ENCODE results near the gene PLAC9. TPM values are rescaled to one million over a fixed set of nuclear protein-coding genes. Genes with fewer than 3 reads are reported as not detected.

The PLAC9 gene
- total RNA-seq, 3 donors from 2014 or later, result 7.5 to 66.2 (median 13.4) TPM

- Histone ChIP-seq H3K27me3 (no peaks in the 10 kb centered on the region), H3K36me3 (no peaks in the 10 kb centered on the region), H3K27ac (peak overlapping the region in 1 of 2 donors; percentile 95), H3K4me1 (peaks cover 10 to 17% of the 10 kb centered on the region in 2 donors), H3K9me3 (no peaks in the 10 kb centered on the region), H3K4me3 (no peak overlapping the region)
- intact Hi-C loops (cut with DNase I; ENCODE audit: low total_unique reads), result no loop called here
- no peak for DNase-seq (ENCODE audit: low spot score in 2 of 2)
- no peak for TF ChIP-seq POLR2A (IDR thresholded peaks at IDR 0.05)
- no peak for TF ChIP-seq POLR2AphosphoS5 (IDR thresholded peaks at IDR 0.05)
- no peak for TF ChIP-seq CTCF (IDR thresholded peaks at IDR 0.05)
Measured at GRCh38 chr10:80160361-80161320, 28.1 kb downstream of the PLAC9 start.

GRCh38 chr10:80161321-80162083 lies 29.0 kb downstream of the PLAC9 start:
- H3K36me3 ChIP-seq, result no peaks in the 10 kb centered on the region
- intact Hi-C loops (cut with DNase I; ENCODE audit: low total_unique reads), result no loop called here
- H3K27me3 ChIP-seq, result no peaks in the 10 kb centered on the region
- no peak for DNase-seq (ENCODE audit: low spot score in 2 of 2)
- H3K4me1 ChIP-seq, result peaks cover 10 to 17% of the 10 kb centered on the region in 2 donors
- H3K9me3 ChIP-seq, result no peaks in the 10 kb centered on the region
- peak overlapping the region in 1 of 2 donors; percentile 95 for H3K27ac ChIP-seq
- no peak overlapping the region for H3K4me3 ChIP-seq
- TF ChIP-seq POLR2AphosphoS5 (IDR thresholded peaks at IDR 0.05), result no peak
- no peak for TF ChIP-seq CTCF (IDR thresholded peaks at IDR 0.05)

GRCh38 chr10:80163741-80164341 lies 31.3 kb downstream of the PLAC9 start:
- intact Hi-C loops (cut with DNase I; ENCODE audit: low total_unique reads), result no loop called here
- Histone ChIP-seq H3K4me1 (peaks cover 8 to 10% of the 10 kb centered on the region in 2 donors), H3K9me3 (no peaks in the 10 kb centered on the region), H3K27ac (peak overlapping the region; percentile 13 to 89), H3K36me3 (no peaks in the 10 kb centered on the region), H3K27me3 (no peaks in the 10 kb centered on the region), H3K4me3 (peak overlapping the region in 1 of 3 donors; percentile 7)
- DNase-seq (ENCODE audit: low spot score in 2 of 2), result no peak
- TF ChIP-seq CTCF (IDR thresholded peaks at IDR 0.05) (no peak), POLR2A (IDR thresholded peaks at IDR 0.05) (no peak), POLR2AphosphoS5 (IDR thresholded peaks at IDR 0.05) (no peak)

- no peaks in the 10 kb centered on the region for H3K27me3 ChIP-seq
- H3K27ac ChIP-seq, result peak overlapping the region; percentile 13 to 89
- peaks cover under 1 to 10% of the 10 kb centered on the region in 2 donors for H3K4me1 ChIP-seq
- no peak for TF ChIP-seq CTCF (IDR thresholded peaks at IDR 0.05)
- TF ChIP-seq POLR2AphosphoS5 (IDR thresholded peaks at IDR 0.05), result no peak
- no peak for TF ChIP-seq POLR2A (IDR thresholded peaks at IDR 0.05)
- no peak for DNase-seq (ENCODE audit: low spot score in 2 of 2)
- no peaks in the 10 kb centered on the region for H3K9me3 ChIP-seq
- intact Hi-C loops (cut with DNase I; ENCODE audit: low total_unique reads), result no loop called here
- no peak overlapping the region for H3K4me3 ChIP-seq
- H3K36me3 ChIP-seq, result no peaks in the 10 kb centered on the region
Measured at GRCh38 chr10:80164596-80164995, 32.1 kb downstream of the PLAC9 start.

Data from breast epithelium (tissue), 4 donors.